SU-DHL-6 (cell line): Measurements from ENCODE around the gene KRT8.

Source experiments
- CTCF ChIP-seq: fragments of 200-600 bp; sonication (generic); IDR thresholded peaks from one replicate; pipeline ENCODE4 v1.5.1; 2017; ENCODE audit warnings: antibody characterized with exemption, mild to moderate bottlenecking, low read length, moderate library complexity; ENCODE audit not compliant: insufficient read depth, poor library complexity, severe bottlenecking
- EZH2phosphoT487 ChIP-seq: fragments of 200-600 bp; sonication (generic), shearing (Covaris generic); conservative IDR thresholded peaks from 2 replicates; pipeline ENCODE4 v1.6.1; 2018; ENCODE audit warnings: mild to moderate bottlenecking, antibody characterized with exemption, low read length, moderate library complexity, mixed read lengths

GRCh38 chr12:52946797-52947547 lies 42.1 kb upstream of the KRT8 start:
- no peak for TF ChIP-seq CTCF
- TF ChIP-seq EZH2phosphoT487 = no peak
